ENCODE results near the gene ITPR2.

The ITPR2 gene

GRCh38 chr12:26513363-26514043 is 319.5 kb downstream of the ITPR2 start:
- no peak for DNase-seq (ENCODE audit: low read depth)

GRCh38 chr12:26512213-26512612 is 320.8 kb downstream of the ITPR2 start:
- DNase-seq (ENCODE audit: low read depth), result no peak

- DNase-seq (ENCODE audit: low read depth), result no peak
Observed at GRCh38 chr12:26510354-26510674, 322.7 kb downstream of the ITPR2 start.

- no peak for DNase-seq (ENCODE audit: low read depth)
Observed at GRCh38 chr12:26507613-26508012, 325.4 kb downstream of the ITPR2 start.

- no peak for DNase-seq (ENCODE audit: low read depth)
Observed at GRCh38 chr12:26499979-26500640, 332.9 kb downstream of the ITPR2 start.

GRCh38 chr12:26496170-26496569 is 336.8 kb downstream of the ITPR2 start:
- no peak for DNase-seq (ENCODE audit: low read depth)

- DNase-seq (ENCODE audit: low read depth), result no peak
Observed at GRCh38 chr12:26493656-26494055, 339.3 kb downstream of the ITPR2 start.

- DNase-seq (ENCODE audit: low read depth), result no peak
Observed at GRCh38 chr12:26492406-26492805, 340.6 kb downstream of the ITPR2 start.

GRCh38 chr12:26489908-26490307 is 343.1 kb downstream of the ITPR2 start:
- DNase-seq (ENCODE audit: low read depth), result no peak

GRCh38 chr12:26488351-26488750 is 344.6 kb downstream of the ITPR2 start:
- DNase-seq (ENCODE audit: low read depth), result no peak

GRCh38 chr12:26473291-26473690 is 359.7 kb downstream of the ITPR2 start:
- DNase-seq (ENCODE audit: low read depth), result no peak

GRCh38 chr12:26471560-26471959 is 361.4 kb downstream of the ITPR2 start:
- no peak for DNase-seq (ENCODE audit: low read depth)

- no peak for DNase-seq (ENCODE audit: low read depth)
Observed at GRCh38 chr12:26469421-26470180, 363.4 kb downstream of the ITPR2 start.

GRCh38 chr12:26467351-26467750 is 365.6 kb downstream of the ITPR2 start:
- no peak for DNase-seq (ENCODE audit: low read depth)

GRCh38 chr12:26466726-26467125 is 366.3 kb downstream of the ITPR2 start:
- no peak for DNase-seq (ENCODE audit: low read depth)

- DNase-seq (ENCODE audit: low read depth), result no peak
Observed at GRCh38 chr12:26465419-26466097, 367.4 kb downstream of the ITPR2 start.

- DNase-seq (ENCODE audit: low read depth), result no peak
Observed at GRCh38 chr12:26461776-26462175, 371.2 kb downstream of the ITPR2 start.

- no peak for DNase-seq (ENCODE audit: low read depth)
Observed at GRCh38 chr12:26460361-26460760, 372.6 kb downstream of the ITPR2 start.

- DNase-seq (ENCODE audit: low read depth), result no peak
Observed at GRCh38 chr12:26455936-26456574, 376.9 kb downstream of the ITPR2 start.

- DNase-seq (ENCODE audit: low read depth), result no peak
Observed at GRCh38 chr12:26453246-26453645, 379.7 kb downstream of the ITPR2 start.

- no peak for DNase-seq (ENCODE audit: low read depth)
Observed at GRCh38 chr12:26452511-26452910, 380.5 kb downstream of the ITPR2 start.

GRCh38 chr12:26451763-26452162 is 381.2 kb downstream of the ITPR2 start:
- DNase-seq (ENCODE audit: low read depth), result no peak
